Lower lobe of right lung (tissue), 2 donors: Measurements from ENCODE around the gene OR6N1. TPM values are rescaled to one million over a fixed set of nuclear protein-coding genes. Genes with fewer than 3 reads are reported as not detected.

ENCODE experiments used
- ATAC-seq, 2 donors: fragments of 200-7000 bp; cut with Tn5 transposase; one replicate each; pipeline ENCODE4 v1.9.1; 2020 to 2022; ENCODE audit warnings: mild to moderate bottlenecking in 2 of 2, moderate library complexity in 2 of 2
- DNase-seq: peaks from one replicate; pipeline ENCODE4 v3.0.0-alpha.2; 2020
- H3K27ac ChIP-seq: fragments of 200-600 bp; one replicate; pipeline ENCODE4 v1.8.0; 2022
- H3K27me3 ChIP-seq: fragments of 200-600 bp; one replicate; pipeline ENCODE4 v1.8.0; 2022; ENCODE audit warnings: low read depth
- H3K36me3 ChIP-seq: fragments of 200-600 bp; one replicate; pipeline ENCODE4 v1.8.0; 2022; ENCODE audit warnings: mild to moderate bottlenecking
- H3K4me1 ChIP-seq: fragments of 200-600 bp; one replicate; pipeline ENCODE4 v1.8.0; 2022
- H3K4me3 ChIP-seq: fragments of 200-600 bp; one replicate; pipeline ENCODE4 v1.8.0; 2022; ENCODE audit warnings: mild to moderate bottlenecking
- H3K9me3 ChIP-seq: fragments of 200-600 bp; one replicate; pipeline ENCODE4 v1.8.0; 2022
- CTCF ChIP-seq: fragments of 200-600 bp; IDR thresholded peaks from one replicate; pipeline ENCODE4 v1.8.0; 2022; ENCODE audit warnings: antibody characterized with exemption, mild to moderate bottlenecking
- intact Hi-C: fragments of 100-400 bp; cut with DNase I; formaldehyde crosslinking; loops from one replicate; pipeline ENCODE4 v1.11.0; 2022
- total RNA-seq: library from RNA; stranded (reverse); fragmentation: NEBNext Ultra II Directional; extraction: Animal tissue kit (Norgen Biotek cat#: 25700); gene quantifications from one replicate; pipeline ENCODE4 v1.2.1, GENCODE V29; 2021
- donor health status: DM: no; HTN: yes; CAD: no; lungs with severe emphysema.

OR6N1 gene
- total RNA-seq, 1 donor from 2014 or later = 2.3 TPM

GRCh38 chr1:158814970-158815369 lies 43.0 kb upstream of the OR6N1 start:
- Histone ChIP-seq H3K4me1 (peaks cover 7% of the 10 kb centered on the region), H3K4me3 (no peak overlapping the region), H3K27me3 (no peaks in the 10 kb centered on the region), H3K9me3 (no peaks in the 10 kb centered on the region), H3K36me3 (no peaks in the 10 kb centered on the region), H3K27ac (no peak overlapping the region)
- DNase-seq (no peak), ATAC-seq (no peak)
- intact Hi-C loops = no loop called here
- TF ChIP-seq CTCF = no peak

- intact Hi-C loops = no loop called here
- Histone ChIP-seq H3K4me1 (peaks cover 2% of the 10 kb centered on the region), H3K27me3 (no peaks in the 10 kb centered on the region), H3K4me3 (no peak overlapping the region), H3K27ac (no peak overlapping the region), H3K9me3 (no peaks in the 10 kb centered on the region), H3K36me3 (no peaks in the 10 kb centered on the region)
- no peak for DNase-seq
- TF ChIP-seq CTCF = no peak
- ATAC-seq = no peak
These were observed 41.2 kb upstream of the OR6N1 start for GRCh38 chr1:158813164-158813563.

GRCh38 chr1:158812336-158812735 lies 40.3 kb upstream of the OR6N1 start:
- Histone ChIP-seq H3K4me3 (no peak overlapping the region), H3K36me3 (no peaks in the 10 kb centered on the region), H3K27me3 (no peaks in the 10 kb centered on the region), H3K4me1 (no peaks in the 10 kb centered on the region), H3K9me3 (no peaks in the 10 kb centered on the region), H3K27ac (no peak overlapping the region)
- intact Hi-C loops = no loop called here
- DNase-seq (no peak), ATAC-seq (no peak)
- no peak for TF ChIP-seq CTCF

- no peaks in the 10 kb centered on the region for H3K27me3 ChIP-seq
- DNase-seq = no peak
- peak; percentile 47 to 51 for ATAC-seq
- intact Hi-C loops = no loop called here
- no peaks in the 10 kb centered on the region for H3K36me3 ChIP-seq
- no peak for TF ChIP-seq CTCF
- H3K4me3 ChIP-seq = no peak overlapping the region
- no peaks in the 10 kb centered on the region for H3K9me3 ChIP-seq
- no peaks in the 10 kb centered on the region for H3K4me1 ChIP-seq
- no peak overlapping the region for H3K27ac ChIP-seq
These were observed 38.3 kb upstream of the OR6N1 start for GRCh38 chr1:158810311-158810710.

- no peak for DNase-seq
- Histone ChIP-seq H3K9me3 (no peaks in the 10 kb centered on the region), H3K4me3 (peak overlapping the region; percentile 7), H3K36me3 (no peaks in the 10 kb centered on the region), H3K4me1 (no peaks in the 10 kb centered on the region), H3K27me3 (no peaks in the 10 kb centered on the region), H3K27ac (no peak overlapping the region)
- no peak for TF ChIP-seq CTCF
- peak; percentile 55 to 73 for ATAC-seq
- intact Hi-C loops = no loop called here
These were observed 37.9 kb upstream of the OR6N1 start for GRCh38 chr1:158809862-158810261.

- Histone ChIP-seq H3K36me3 (no peaks in the 10 kb centered on the region), H3K27ac (no peak overlapping the region), H3K27me3 (no peaks in the 10 kb centered on the region), H3K4me1 (no peaks in the 10 kb centered on the region), H3K9me3 (no peaks in the 10 kb centered on the region), H3K4me3 (peak overlapping the region; percentile 7)
- intact Hi-C loops = no loop called here
- no peak for TF ChIP-seq CTCF
- ATAC-seq (peak; percentile 51 to 69), DNase-seq (no peak)
These were observed 37.3 kb upstream of the OR6N1 start for GRCh38 chr1:158809256-158809655.
